Head of caudate nucleus (tissue), 42 donors: ENCODE measurements around the gene ALOXE3.

Source experiments
- DNase-seq, 42 donors: peaks; one replicate each; pipeline versions ENCODE4 v3.0.0 to v3.0.0-alpha.2; 2020 to 2021; ENCODE audit warnings: mixed read lengths in 7 of 42
- intact Hi-C: fragments of 100-400 bp; cut with DNase I; formaldehyde crosslinking; loops from one replicate; pipeline ENCODE4 v1.15.0; 2022

Gene ALOXE3

GRCh38 chr17:8125947-8126490, 7.7 kb upstream of the ALOXE3 start:
- peak in 8 of 42 donors; percentile 7 to 55 (median 31) for DNase-seq

DNA sequence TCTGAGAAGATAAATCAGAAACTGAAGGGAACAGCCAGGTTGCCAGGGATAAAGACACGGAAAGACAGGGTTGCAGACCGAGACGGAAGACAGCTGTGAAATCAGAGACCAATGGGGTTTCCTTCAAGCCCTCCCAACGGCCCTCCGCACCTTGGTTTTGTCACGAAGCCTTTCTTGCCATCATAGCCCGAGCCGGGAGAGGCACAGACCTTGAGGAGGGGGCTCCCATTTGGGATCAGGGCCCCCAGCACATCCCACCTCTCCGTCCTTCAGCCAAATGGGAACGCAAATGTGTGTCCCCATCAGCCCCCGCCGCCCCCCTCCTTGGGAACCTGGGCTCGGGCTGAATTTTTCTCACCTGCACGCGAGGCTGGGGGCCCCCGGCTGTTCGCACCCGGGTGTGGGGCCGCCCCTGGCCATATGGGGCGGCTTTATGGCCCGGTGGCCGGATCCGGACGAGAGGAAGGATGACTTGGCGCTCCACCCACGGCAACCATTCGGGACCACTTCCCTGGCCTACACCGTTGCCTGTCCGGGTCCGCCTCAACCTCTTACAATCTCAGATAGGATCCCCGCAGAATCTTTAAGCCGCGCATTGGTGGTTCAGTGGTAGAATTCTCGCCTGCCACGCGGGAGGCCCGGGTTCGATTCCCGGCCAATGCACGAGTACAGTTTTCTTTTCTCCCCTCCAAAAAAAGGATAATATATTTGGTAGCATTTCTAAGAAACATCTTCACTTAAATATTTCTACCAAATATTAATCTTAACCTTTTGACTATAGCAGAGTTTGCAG, 7.0 kb upstream of the ALOXE3 start:
- intact Hi-C loops, result loop anchor here (10.0 kb wide), 2 partner anchors 59 to 179 kb away; no protein-coding TSS in a partner anchor
- DNase-seq, result peak in 41 of 42 donors; percentile 70 to 98 (median 88)

More at GRCh38 chr17:8125947-8126490, 7.7 kb upstream of the ALOXE3 start:
- intact Hi-C loops, result loop anchor here (10.0 kb wide), 2 partner anchors 59 to 179 kb away; no protein-coding TSS in a partner anchor

DNA sequence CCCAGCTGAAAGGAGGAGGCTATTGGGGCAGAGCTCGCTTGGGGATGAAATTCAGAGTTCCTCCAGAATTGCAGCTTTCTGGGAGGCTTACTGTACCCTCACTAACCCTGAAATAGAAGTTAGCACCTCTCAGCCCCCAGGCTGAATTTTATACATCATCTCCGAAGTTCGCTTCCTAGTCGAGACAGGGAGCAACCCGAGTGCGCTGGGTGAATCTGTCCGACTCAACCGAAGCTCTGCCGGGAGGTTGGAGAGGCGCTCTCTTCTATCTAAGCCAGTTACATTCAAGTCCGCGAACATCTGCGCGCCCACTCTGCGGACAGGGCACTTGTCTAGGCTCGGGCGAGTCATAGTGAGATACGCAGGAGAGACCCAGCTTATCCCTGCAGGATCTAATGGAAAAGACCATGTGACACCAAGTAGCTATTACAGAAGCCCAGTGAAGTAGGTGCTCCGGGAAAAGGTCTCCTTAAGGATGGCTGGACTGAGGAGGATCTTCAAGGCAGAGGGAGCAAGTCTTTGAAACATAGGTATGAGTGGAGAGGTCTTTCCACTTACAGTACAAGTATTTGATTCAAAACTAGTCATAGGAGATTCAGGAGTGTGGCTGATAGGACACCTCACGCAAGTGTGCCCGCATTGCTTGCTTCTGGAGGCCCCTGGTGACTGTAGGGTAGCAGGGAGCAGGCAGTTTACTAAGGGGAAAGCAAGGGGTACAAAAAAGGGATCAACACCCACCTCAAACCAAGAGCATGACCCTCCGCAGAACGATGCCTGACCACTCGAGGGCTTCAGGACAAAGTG, 6.2 kb upstream of the ALOXE3 start:
- peak in 27 of 42 donors; percentile 20 to 71 (median 45) for DNase-seq
- intact Hi-C loops, result loop anchor here (5.0 to 10.0 kb wide), 3 partner anchors 33 to 180 kb away; no protein-coding TSS in a partner anchor

- intact Hi-C loops, result loop anchor here (5.0 to 10.0 kb wide), 3 partner anchors 33 to 181 kb away; no protein-coding TSS in a partner anchor
- DNase-seq, result no peak
Measured at GRCh38 chr17:8123695-8124349, 5.5 kb upstream of the ALOXE3 start, which contains the start of gene HES7. Gene HES7 (minus strand): TSS chr17:8124106. CDS start chr17:8124084, 22 bp downstream.

GRCh38 chr17:8122924-8123694, 4.8 kb upstream of the ALOXE3 start:
- intact Hi-C loops, result loop anchor here (5.0 to 10.0 kb wide), 3 partner anchors 34 to 182 kb away; no protein-coding TSS in a partner anchor
- DNase-seq, result peak in 13 of 42 donors; percentile 9 to 56 (median 30)

DNA sequence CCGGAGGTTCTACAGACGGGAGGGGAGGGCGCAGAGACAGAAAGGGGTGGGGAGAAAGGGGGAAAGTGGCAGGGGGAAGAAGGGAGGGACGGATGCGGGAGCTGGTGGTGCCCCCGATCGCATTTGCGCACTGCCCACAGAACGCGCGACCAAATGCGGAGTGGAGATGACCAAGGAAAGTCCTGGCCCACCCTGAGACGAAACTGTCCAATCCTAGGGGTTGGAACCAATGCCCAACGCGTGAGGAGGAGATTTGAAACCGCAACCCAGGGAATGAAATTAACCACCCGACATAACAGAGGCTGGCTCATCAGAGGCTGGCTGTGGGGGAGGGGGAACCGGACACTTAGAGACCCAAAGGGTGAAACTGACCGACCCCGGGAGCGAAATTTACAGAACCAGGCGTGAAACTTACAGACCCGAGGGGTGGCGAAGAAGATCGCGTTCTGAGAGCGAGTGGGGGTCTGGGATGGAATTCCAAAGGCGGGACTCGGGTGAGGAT, 4.2 kb upstream of the ALOXE3 start:
- DNase-seq, result peak in 10 of 42 donors; percentile 4 to 50 (median 25)
- intact Hi-C loops, result loop anchor here (5.0 to 10.0 kb wide), 3 partner anchors 35 to 182 kb away; no protein-coding TSS in a partner anchor

GRCh38 chr17:8121681-8122421, 3.5 kb upstream of the ALOXE3 start:
- DNase-seq, result peak; percentile 49 to 91 (median 80)
- intact Hi-C loops, result loop anchor here (5.0 to 10.0 kb wide), 3 partner anchors 35 to 183 kb away; no protein-coding TSS in a partner anchor

DNA sequence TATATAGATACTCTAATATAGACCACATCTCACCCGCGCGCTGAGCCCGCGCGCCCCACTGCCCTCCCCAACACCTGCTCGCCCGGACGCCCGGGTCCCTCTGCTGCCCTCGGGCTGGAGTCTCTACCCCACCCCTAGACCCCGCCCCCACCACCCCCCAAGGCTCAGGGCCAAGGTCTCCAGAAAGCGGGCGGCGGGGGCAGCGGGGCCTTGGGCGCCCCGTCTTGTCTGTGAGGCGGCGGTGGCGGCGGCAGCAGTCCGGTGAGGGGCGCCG, 3.0 kb upstream of the ALOXE3 start:
- intact Hi-C loops, result loop anchor here (5.0 to 10.0 kb wide), 3 partner anchors 36 to 183 kb away; no protein-coding TSS in a partner anchor

DNA sequence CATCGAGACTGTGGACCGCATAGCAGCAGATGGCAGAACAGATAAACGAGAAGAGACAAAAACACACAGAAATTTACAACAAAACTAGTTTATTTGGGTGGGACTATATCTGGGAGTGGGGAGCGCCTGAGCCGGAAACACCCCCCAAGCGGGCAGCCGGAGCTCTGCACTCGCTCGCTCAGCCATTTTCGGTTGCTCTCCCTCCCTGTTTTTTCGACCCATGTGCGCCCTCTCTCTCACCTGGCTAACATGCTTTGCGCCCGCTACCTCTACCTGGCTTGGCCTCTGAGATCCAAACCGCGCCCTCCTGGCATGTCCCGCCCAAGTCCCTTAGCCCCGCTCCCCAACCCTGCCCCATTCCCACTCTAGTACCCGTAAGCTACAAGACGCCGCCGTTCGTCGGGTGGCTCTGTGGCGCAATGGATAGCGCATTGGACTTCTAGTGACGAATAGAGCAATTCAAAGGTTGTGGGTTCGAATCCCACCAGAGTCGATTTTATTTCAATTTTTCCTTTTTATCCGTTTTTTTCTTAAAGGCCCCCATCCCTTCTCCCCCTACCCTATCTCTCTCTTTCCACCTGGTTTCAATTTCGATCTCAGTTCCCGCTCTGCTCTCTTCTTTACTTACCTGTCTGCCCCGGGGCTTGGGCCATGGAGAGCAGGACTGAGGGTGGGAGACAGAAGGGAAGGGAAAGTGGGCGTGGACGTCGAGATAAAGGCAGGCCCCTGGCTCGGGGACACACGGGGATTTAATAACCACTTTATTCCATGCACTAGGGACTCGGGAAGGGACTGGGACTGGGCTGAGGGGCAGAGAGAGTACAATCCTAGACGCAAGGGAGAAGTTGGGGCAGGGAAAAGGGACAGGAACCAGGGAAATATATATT, 2.4 kb upstream of the ALOXE3 start:
- peak in 40 of 42 donors; percentile 43 to 87 (median 72) for DNase-seq

More for the DNA sequence above, 3.0 kb upstream of the ALOXE3 start:
- DNase-seq, result no peak

GRCh38 chr17:8119581-8120519, 1.5 kb upstream of the ALOXE3 start:
- intact Hi-C loops, result loop anchor here (2.0 to 10.0 kb wide), 4 partner anchors 37 to 185 kb away; no protein-coding TSS in a partner anchor
- peak; percentile 52 to 95 (median 85) for DNase-seq

More for the DNA sequence above, 2.4 kb upstream of the ALOXE3 start:
- intact Hi-C loops, result loop anchor here (5.0 to 10.0 kb wide), 3 partner anchors 37 to 184 kb away; no protein-coding TSS in a partner anchor

DNA sequence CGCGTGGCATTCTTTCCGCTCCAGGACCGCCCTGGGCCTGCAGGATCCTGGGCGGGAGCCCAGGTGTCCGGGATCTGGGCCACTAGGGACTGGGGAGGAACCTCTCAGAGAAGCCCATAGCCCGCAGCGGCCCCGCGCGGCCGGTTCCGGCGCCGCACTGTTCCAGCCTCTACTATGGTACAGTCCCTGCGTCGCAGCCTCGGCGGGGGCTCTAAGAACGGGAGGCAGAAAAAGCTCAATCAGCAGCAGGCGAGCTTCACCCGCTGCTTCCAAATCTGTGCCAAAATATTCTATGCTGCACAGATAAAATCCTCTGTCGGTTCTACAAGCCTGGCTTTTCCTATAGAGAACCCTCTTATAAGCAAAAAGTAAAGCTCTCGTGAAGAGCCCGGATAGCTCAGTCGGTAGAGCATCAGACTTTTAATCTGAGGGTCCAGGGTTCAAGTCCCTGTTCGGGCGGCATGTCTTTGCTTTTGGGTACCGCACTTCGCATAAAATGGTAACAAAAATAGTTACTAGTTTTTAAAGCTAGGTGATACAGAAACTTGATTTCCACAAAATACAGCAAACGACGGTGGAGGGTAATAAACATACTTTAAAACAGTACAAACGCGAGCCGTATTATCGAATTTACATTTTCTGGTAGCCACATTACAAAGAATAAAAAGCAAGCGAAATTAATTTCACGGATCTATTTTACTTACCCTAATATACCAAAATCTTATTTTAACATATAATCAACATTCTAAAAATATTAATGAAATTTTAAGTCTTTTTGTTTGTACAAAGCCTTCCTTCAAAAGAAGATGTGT, 661 bp upstream of the ALOXE3 start:
- intact Hi-C loops, result loop anchor here (2.0 kb wide), 1 partner anchor 104 kb away; no protein-coding TSS in a partner anchor
- peak; percentile 82 to 97 (median 92) for DNase-seq

- no peak for DNase-seq
- intact Hi-C loops, result no loop called here
Measured at GRCh38 chr17:8117367-8117979, 841 bp downstream of the ALOXE3 start.

GRCh38 chr17:8116776-8117175, 1.5 kb downstream of the ALOXE3 start:
- no peak for DNase-seq
- intact Hi-C loops, result no loop called here
